ENCODE results near the gene DCST2.
A peak's percentile ranks its signal among the peaks of the same experiment; 100 is the strongest.

Gene DCST2

GRCh38 chr1:155075535-155075934 is 42.0 kb upstream of the DCST2 start:
- no peak for TF ChIP-seq CTCF (IDR thresholded peaks at IDR 0.05; ENCODE audit: low read depth, low read length, missing control alignments)
- in situ Hi-C loops (cut with HindIII; ENCODE audit: low sequenced_read_pairs), result no loop called here
- H3K4me3 ChIP-seq (ENCODE audit: low read depth, low read length), result no peak overlapping the region
- DNase-seq (ENCODE audit: low read depth), result no peak

- in situ Hi-C loops (cut with HindIII; ENCODE audit: low sequenced_read_pairs), result no loop called here
- no peak overlapping the region for H3K4me3 ChIP-seq (ENCODE audit: low read depth, low read length)
- TF ChIP-seq CTCF (IDR thresholded peaks at IDR 0.05; ENCODE audit: low read depth, low read length, missing control alignments), result no peak
- DNase-seq (ENCODE audit: low read depth), result no peak
Measured at GRCh38 chr1:155073377-155074242, 40.0 kb upstream of the DCST2 start.

GRCh38 chr1:155072531-155073289 is 39.1 kb upstream of the DCST2 start:
- no peak for TF ChIP-seq CTCF (IDR thresholded peaks at IDR 0.05; ENCODE audit: low read depth, low read length, missing control alignments)
- in situ Hi-C loops (cut with HindIII; ENCODE audit: low sequenced_read_pairs), result no loop called here
- no peak overlapping the region for H3K4me3 ChIP-seq (ENCODE audit: low read depth, low read length)
- DNase-seq (ENCODE audit: low read depth), result no peak

GRCh38 chr1:155071701-155072100 is 38.1 kb upstream of the DCST2 start:
- in situ Hi-C loops (cut with HindIII; ENCODE audit: low sequenced_read_pairs), result no loop called here

GRCh38 chr1:155070721-155071569 is 37.4 kb upstream of the DCST2 start:
- peak; percentile 27 for TF ChIP-seq CTCF (IDR thresholded peaks at IDR 0.05; ENCODE audit: low read depth, low read length, missing control alignments)
- peak overlapping the region; percentile 41 for H3K4me3 ChIP-seq (ENCODE audit: low read depth, low read length)
- in situ Hi-C loops (cut with HindIII; ENCODE audit: low sequenced_read_pairs), result no loop called here
- DNase-seq (ENCODE audit: low read depth), result no peak

More at GRCh38 chr1:155071701-155072100, 38.1 kb upstream of the DCST2 start:
- no peak for TF ChIP-seq CTCF (IDR thresholded peaks at IDR 0.05; ENCODE audit: low read depth, low read length, missing control alignments)
- no peak for DNase-seq (ENCODE audit: low read depth)
- no peak overlapping the region for H3K4me3 ChIP-seq (ENCODE audit: low read depth, low read length)

- H3K4me3 ChIP-seq (ENCODE audit: low read depth, low read length), result peak overlapping the region; percentile 41
- DNase-seq (ENCODE audit: low read depth), result no peak
- in situ Hi-C loops (cut with HindIII; ENCODE audit: low sequenced_read_pairs), result no loop called here
- TF ChIP-seq CTCF (IDR thresholded peaks at IDR 0.05; ENCODE audit: low read depth, low read length, missing control alignments), result no peak
Measured at GRCh38 chr1:155070158-155070621, 36.6 kb upstream of the DCST2 start.
